GM21786 (cell line): ENCODE measurements around the gene MED15.
"Not testable (repeated sequence)": the region's sequence is repeated elsewhere in the genome, so short reads cannot be mapped to it uniquely, and the experiment has no call there.

Experiments
- ATAC-seq: cut with Tn5 transposase; IDR thresholded peaks from one replicate; pipeline ENCODE4 v1.9.1; 2021; ENCODE audit not compliant: unreplicated experiment

The MED15 gene

GRCh38 chr22:20479612-20480196, 27.7 kb upstream of the MED15 start:
- ATAC-seq = no peak

- ATAC-seq = not testable (repeated sequence)
Measured at GRCh38 chr22:20483143-20483506, 24.3 kb upstream of the MED15 start.

DNA sequence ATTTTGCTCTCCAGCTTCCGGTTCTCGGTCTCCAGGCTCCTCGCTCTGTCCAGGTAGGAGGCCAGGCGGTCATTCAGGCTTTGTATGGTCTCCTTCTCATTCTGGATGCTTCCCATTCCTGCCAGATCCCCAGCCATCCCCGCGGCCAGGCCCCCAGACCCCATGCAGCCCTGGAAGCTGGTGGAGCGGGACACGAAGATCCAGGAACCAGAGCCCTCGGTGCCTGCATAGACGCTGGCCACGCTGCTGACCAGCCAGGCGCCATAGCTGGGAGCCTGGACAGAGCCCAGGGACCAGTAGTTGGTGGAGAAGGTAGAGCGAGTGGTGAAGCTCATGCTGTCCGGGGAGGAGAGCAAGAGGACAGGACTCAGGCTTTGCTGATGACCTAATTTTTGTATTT, 23.6 kb upstream of the MED15 start:
- ATAC-seq = no peak

GRCh38 chr22:20484948-20485683, 22.3 kb upstream of the MED15 start:
- ATAC-seq = no peak

- no peak for ATAC-seq
Measured at GRCh38 chr22:20486229-20486628, 21.2 kb upstream of the MED15 start.

DNA sequence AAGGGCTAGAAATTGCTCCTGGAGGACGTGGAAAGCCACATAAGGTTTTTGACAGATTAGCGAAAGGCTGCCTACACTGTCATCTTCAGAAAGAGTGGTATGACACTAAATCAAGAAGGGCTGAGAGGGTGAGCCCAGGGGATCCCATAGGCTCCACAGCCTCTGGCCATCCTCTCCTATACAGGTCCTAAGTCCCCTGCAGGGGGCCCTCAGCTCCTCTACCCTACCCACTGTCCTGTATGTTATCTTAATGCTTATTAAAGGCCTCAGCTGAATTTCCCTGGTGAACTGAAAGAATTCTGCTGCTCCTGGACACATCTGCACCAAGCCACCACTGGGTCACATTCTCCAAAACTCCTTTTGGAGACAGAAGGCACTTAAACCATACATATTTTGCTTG, 19.7 kb upstream of the MED15 start:
- no peak for ATAC-seq

GRCh38 chr22:20488946-20489345, 18.5 kb upstream of the MED15 start:
- no peak for ATAC-seq

DNA sequence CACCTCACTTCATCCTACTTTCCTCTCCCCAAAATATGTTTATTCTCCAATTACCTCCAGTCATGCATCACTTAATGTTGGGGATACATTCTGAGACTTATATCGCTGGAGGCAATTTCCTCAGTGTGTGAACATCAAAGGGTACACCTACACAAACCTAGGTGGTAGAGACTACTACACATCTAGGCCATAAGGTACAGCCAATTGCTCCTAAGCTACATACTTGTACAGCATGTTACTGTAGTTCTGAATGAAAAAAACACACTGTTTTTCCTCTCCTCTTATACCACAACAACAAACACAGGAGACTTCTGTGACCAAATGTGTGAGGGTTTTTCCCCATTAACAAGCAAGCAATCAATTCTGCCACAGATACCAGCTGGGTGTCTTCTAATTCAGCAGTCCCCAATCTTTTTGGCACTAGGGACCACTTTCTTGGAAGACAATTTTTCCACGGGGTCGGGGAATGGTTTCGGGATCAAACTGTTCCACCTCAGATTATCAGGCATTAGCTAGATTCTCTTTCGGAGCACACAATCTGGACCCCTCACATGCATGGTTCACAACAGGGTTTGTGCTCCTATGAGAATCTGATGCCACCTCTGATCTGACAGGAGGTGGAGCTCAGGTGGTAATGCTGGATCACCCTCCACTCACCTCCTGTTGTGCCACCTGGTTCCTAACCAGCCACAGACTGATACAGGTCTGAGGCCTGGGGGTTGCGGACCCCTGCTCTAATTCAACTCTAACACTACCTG, 17.0 kb upstream of the MED15 start:
- no peak for ATAC-seq

GRCh38 chr22:20490941-20491307, 16.5 kb upstream of the MED15 start:
- no peak for ATAC-seq

GRCh38 chr22:20491346-20491745, 16.1 kb upstream of the MED15 start:
- no peak for ATAC-seq

GRCh38 chr22:20494978-20495860, 12.2 kb upstream of the MED15 start, which contains the start of gene KLHL22:
Gene KLHL22 (minus strand): TSS chr22:20495795. CDS start chr22:20489211, 6,584 bp downstream.
- ATAC-seq = peak; percentile 26

DNA sequence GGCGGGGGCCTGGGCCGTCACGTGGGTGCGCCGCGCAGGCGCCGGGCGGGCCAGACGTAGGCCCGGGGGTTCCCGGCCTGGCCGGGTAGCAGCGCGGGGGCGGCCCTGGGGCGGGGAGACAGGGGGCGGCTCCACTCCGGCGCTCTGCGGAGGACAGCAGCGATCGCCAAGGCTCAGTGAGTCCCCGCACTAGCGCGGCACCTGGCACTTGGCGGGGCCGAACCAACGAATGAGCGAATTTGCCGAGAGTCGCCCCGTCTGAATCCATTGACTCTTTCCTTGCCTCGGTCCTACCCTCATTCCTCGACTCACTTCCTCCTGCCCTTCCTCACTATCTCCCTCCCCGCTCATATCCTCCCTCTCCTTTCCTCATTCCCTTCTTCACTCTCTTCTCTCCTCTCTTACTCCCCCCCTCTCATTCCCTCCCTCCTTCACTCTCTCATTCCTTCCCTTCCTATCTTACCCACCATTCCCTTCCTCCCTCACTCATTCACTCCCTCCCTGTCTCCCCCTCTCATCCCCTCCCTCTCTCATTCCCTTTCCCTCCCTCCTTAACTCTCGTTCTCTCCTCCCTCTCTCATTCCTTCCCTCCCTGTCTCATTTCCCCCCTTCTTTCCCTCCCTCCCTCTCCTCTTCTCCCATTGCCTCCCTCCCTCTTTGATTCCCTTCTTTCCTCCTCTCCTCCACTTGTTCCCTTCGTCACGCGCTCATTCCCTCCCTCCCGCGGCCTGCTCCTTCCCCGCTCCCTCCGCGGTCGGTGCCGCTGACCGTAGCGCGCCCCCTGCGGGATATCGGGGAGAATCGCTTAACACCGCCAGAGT, 11.3 kb upstream of the MED15 start:
- peak; percentile 75 for ATAC-seq

DNA sequence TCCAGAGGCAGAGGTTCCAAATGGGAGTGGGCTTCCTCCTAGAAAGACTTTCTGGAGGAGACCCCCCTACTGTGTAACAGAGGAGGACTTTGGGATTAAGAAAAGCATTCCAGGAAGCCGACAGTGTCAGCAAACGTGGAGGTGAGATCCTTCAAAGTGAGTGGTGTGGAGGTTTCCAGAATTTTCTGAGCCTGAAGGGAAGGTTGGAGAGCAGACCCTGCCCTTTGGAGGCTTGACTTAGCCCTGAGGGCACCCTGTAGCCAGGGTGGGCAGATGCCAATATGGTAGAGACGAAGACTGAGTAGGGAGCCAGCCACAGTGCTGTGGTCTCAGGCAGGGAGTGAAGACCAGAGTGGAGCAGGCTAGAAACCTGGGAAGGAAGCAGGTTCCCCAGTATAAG, 10.0 kb upstream of the MED15 start:
- no peak for ATAC-seq

- no peak for ATAC-seq
Measured at GRCh38 chr22:20498913-20499312, 8.5 kb upstream of the MED15 start.

GRCh38 chr22:20499769-20500168, 7.6 kb upstream of the MED15 start:
- ATAC-seq = no peak

GRCh38 chr22:20503816-20504215, 3.6 kb upstream of the MED15 start:
- ATAC-seq = no peak

- ATAC-seq = not testable (repeated sequence)
Measured at GRCh38 chr22:20504293-20504922, 3.0 kb upstream of the MED15 start.

DNA sequence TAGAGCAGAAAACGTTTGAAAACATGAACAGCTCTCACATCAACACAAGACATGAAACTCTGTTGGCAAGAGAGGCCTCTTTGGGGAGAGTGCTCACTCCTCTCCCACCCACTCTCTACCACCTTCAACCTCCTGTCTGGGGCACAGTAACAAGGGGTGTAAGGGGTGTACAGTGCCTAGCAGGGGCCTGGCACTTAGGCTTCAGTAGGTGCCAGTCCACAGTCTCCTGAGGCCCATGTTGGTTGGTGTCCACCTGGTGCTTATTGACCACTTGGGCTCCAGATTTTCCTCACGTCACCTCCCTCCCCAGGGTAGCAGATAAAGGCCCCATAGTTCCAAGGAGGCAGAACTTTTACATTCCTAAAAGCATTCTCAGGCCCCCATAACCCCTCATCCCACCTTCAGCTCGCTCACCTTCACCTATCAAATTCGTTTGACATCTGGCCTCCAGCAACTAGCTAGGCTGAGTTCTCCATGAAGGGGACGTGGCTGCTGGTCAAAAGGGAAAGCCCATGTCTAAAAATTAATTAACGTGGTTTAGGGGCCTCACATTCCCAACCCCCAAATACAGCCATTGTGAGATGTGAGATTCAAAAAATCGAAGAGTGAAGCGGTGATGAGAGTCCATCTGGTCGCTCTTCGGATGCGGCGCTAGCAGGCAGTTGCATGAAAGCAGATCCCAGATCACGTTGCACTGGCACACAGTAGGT, 712 bp upstream of the MED15 start:
- ATAC-seq = no peak

DNA sequence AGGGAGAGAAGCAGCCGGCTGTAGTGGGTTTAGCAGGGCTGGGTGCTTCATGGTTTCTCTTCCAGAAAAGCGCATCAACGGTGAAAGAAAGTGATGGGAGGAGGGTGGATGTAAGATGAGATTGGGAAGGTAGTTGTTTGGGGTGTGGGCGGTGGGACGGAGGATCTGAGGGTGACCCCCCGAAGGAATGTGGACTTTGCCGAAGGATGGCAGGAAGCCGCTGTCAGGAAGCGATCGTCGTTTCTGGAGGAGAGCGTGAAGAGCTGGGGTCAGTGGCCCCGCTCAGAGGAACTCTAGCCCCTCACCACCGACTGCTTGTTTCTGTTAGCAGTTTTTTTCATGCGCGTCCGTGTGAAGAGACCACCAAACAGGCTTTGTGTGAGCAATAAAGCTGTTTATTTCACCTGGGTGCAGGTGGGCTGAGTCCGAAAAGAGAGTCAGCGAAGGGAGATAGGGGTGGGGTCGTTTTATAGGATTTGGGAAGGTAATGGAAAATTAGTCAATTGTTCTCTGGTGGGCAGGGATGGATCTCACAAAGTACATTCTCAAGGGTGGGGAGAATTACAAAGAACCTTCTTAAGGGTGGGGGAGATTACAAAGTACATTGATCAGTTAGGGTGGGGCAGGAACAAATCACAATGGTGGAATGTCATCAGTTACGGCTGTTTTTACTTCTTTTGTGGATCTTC, 801 bp downstream of the MED15 start:
- ATAC-seq = not testable (repeated sequence)
